ENCODE data around the gene ACTR5.

Gene ACTR5

DNA sequence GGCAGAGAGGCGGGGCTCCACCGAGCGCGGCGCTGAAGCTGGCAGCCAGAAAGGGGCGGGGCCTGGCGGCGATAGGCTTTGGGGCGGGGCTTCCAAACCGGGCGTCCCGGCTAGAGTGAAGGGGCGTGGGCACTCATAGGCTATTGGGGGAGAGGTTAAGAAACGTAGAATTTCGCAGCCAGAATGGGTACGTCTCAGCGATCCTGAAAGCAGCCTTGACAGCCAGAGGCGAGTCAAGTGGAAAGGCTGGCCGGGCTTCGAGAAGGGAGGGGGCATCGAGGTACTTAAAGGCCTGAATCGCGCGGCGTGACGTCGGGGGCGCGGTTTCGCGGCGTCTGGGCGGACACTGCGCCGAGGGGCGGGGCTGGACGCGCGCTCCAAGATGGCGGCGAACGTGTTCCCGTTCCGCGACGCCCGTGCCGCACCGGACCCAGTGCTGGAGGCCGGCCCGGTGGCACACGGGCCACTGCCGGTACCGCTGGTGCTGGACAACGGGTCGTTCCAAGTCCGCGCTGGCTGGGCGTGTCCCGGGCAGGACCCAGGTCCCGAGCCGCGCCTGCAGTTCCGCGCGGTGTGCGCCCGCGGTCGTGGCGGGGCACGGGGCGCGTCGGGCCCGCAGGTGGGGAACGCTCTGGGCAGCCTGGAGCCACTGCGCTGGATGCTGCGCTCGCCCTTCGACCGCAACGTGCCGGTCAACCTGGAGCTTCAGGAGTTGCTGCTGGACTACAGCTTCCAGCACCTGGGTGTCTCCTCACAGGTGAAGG is at the start of gene ACTR5:
TSS of gene ACTR5 (plus strand) at position 364 of the 764 bp plus-strand sequence. CDS start at position 383, 19 bp downstream.
- peak; percentile 88 for DNase-seq (ENCODE audit: low spot score)

GRCh38 chr20:38698541-38698940 is 49.7 kb upstream of the ACTR5 start:
- DNase-seq (ENCODE audit: low spot score) = no peak

GRCh38 chr20:38700141-38700540 is 48.1 kb upstream of the ACTR5 start:
- DNase-seq (ENCODE audit: low spot score) = no peak

DNA sequence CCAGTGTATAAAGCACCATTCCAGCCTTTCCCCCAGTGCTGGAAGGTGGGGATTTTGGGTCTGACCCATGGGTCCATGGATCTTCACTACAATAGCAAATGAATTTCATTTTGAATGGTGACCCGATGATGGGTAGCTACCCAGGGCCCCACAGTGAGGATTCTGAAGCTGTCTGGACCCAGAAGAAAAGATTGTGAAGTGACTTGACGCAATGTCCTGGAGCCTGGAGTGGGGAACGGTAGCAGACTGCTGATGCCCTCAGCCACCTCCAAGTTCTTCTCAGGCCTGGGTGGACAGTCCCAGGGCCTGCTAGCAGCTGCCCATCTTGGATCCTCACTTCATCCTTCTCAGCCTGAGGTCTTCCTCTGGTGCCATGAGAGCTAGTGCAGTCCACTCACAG is 47.3 kb upstream of the ACTR5 start:
- DNase-seq (ENCODE audit: low spot score) = no peak

- DNase-seq (ENCODE audit: low spot score) = no peak
These were observed 44.7 kb upstream of the ACTR5 start for GRCh38 chr20:38703526-38703925.

DNA sequence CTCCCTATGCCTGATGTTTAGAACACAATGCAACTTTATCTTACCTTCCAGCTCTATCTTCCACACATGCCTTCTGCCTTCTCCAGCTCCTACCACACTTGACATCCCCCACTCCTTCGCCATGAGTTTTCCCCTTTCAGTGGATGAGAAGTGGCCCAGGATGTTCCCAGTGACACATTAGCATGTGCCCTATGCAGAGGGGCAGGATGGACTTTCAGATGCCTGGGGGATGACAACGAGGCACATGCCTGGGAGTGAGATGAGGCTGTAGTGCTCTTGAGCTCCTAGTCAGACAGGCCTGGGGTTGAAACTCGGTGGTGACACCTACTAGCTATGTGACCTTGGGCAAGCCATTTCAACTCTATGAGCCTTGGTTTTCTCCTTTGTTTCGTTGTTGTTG is 44.1 kb upstream of the ACTR5 start:
- no peak for DNase-seq (ENCODE audit: low spot score)

GRCh38 chr20:38706509-38706908 is 41.8 kb upstream of the ACTR5 start:
- no peak for DNase-seq (ENCODE audit: low spot score)

- DNase-seq (ENCODE audit: low spot score) = no peak
These were observed 34.0 kb upstream of the ACTR5 start for GRCh38 chr20:38714308-38714707.

GRCh38 chr20:38715646-38716045 is 32.6 kb upstream of the ACTR5 start:
- no peak for DNase-seq (ENCODE audit: low spot score)

GRCh38 chr20:38722683-38723016 is 25.6 kb upstream of the ACTR5 start:
- no peak for DNase-seq (ENCODE audit: low spot score)

GRCh38 chr20:38723017-38723847 is 25.0 kb upstream of the ACTR5 start:
- no peak for DNase-seq (ENCODE audit: low spot score)

DNA sequence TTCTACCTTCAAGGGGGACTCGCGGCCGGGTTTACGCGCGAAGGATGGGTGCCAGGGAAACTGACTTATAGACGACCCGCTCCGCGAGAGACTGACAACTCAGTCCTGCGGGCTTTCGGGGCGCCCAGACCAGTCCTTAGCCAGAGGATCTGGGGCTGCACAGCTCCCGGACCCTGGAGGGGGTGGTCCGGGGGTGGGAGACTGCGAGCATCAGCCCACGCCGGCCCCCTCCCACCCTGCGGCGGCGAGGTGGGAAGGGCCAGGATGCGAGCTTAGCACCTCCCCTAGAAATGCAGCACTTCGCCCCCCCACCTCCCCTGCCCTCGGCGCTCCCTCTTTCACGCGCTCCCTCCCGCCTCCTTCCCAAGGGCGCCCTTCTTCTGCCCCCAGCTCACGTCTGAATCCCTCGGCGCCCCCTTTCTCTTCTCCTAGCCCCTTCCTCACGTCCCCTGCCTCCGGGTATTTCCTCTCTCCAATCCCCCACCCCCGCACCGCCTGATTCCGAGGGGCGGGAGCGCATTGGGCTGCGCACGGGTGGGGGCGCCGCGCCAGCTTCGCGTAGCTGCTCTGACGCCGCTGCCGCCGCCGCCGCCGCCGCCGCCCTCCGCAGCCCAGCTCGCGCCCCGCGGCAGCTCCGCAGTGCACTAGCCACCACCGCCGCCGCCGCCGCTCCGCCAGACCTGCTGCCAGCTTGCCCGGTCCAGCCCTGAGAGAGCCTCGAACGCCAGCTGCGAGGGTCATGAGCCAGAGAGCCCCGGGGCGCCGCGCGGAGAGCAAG is 24.2 kb upstream of the ACTR5 start, which contains the start of gene SLC32A1:
TSS of gene SLC32A1 (plus strand) at position 639 of the 778 bp plus-strand sequence. CDS start 239 bp downstream, outside the sequence.
- DNase-seq (ENCODE audit: low spot score) = no peak

GRCh38 chr20:38724626-38725147 is 23.6 kb upstream of the ACTR5 start:
- no peak for DNase-seq (ENCODE audit: low spot score)

DNA sequence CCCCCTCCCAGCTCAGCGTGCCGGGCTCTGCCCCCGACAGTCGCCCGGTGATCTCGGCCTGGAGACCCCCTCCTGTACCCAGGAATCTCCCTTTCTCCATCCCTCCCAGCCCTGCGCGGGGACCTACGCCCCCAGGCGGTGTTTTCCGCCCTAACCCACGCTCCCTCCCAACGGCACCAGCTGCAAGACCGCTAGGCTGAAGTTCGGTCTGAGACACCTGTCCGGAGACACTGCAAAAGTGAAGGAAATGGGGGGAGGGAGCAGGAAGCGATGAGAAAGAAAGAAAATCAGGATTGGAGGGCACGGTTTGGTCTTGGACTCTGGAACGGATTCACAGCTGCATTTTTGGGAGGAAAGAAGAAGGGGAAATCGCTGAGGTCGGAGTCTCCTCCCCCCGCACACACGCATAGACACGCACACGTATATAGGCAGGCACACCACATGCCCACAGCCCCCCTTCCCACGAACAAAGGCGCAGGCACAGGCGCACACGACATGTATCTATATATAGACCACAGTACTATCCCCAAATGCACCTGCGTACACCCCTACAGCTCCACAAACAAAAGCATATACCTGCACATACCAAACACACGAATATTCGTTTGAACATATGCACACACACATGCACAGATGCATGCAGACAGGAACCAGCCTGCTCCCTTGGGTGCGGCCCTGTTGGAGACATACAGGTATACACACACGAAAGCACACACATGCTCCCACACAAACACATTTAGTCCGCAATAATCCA is 22.9 kb upstream of the ACTR5 start:
- no peak for DNase-seq (ENCODE audit: low spot score)

DNA sequence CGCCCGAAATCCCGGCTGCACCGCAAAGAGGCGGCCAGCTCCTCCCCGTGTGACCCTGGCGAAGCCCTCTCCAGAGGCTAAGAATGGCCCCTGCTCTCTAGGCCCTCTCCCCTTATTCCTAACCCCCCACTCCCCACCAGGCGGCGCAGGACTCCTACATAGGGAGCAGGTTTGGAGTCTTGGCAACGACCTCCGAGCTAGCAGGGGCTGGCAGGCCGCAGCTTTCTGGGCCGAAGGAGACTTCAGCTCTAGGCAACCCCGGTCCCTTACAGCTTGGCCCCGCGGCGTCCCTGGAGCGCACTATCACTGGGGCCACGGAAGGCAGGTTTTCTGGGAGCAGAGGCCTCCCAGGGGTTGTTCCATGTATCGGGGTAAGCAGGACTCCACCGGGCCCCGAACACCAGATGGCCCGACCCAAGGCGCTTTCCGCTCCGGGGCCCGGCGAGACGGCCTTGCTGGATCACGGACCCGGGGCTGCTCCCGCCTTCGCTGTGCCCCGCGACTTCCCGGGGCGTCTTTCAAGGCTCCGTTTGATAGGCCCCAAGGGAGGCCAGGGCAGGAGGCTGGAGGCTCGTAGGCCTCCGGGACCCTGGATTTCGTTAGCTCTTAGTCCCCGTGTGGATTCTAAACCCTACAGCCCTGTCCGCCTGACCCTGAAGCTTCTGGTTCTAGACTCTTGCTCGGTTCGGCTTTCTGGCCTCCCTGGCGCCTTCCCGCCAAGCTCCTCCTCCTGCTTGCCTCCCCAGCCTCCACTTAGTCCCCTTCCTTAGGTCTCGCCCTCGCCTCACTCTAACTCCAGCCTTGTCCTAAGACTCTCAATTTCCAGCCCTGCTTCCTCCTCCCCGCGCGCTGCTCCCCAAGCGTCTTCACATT is 22.1 kb upstream of the ACTR5 start:
- DNase-seq (ENCODE audit: low spot score) = peak; percentile 89

DNA sequence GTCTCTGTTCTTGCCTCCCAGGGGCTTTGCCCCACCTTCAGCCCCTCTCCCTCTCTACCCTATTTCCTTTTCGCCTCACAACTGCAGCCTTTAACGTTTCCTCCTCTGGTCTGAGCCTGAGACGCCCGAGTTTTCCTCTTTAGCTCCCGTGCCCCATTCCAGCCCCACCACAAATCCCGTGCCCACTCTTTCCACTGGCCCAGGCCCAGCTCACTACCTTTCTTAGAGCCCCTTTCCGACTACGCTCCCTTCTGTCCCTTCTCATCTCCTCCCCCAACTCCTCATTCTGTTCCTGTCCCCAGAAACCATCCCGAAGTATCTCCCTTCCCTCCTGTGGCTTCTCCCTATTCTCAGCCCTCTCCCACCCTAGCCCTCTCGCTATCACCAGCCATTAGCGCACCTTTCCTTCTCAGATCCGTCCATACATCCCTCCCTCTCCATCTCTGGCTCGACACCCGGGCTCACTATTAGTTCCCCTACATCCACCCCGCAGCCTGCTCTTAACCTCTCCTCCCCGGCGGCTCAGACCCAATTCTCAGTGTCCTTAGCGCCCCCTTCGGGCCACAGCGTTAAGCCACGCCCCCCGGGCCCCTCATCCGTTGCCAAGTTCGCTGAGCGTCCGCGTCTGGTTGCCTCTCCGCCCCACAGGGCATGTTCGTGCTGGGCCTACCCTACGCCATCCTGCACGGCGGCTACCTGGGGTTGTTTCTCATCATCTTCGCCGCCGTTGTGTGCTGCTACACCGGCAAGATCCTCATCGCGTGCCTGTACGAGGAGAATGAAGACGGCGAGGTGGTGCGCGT is 21.3 kb upstream of the ACTR5 start:
- DNase-seq (ENCODE audit: low spot score) = peak; percentile 57

GRCh38 chr20:38727607-38728190 is 20.6 kb upstream of the ACTR5 start:
- no peak for DNase-seq (ENCODE audit: low spot score)

DNA sequence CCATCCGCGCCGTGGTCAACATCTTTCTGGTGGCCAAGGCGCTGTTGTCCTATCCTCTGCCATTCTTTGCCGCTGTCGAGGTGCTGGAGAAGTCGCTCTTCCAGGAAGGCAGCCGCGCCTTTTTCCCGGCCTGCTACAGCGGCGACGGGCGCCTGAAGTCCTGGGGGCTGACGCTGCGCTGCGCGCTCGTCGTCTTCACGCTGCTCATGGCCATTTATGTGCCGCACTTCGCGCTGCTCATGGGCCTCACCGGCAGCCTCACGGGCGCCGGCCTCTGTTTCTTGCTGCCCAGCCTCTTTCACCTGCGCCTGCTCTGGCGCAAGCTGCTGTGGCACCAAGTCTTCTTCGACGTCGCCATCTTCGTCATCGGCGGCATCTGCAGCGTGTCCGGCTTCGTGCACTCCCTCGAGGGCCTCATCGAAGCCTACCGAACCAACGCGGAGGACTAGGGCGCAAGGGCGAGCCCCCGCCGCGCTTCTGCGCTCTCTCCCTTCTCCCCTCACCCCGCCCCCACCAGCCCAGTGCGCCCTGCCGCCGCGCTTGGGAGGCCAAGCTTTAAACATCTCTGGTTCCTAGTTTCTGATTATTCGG is 20.0 kb upstream of the ACTR5 start:
- no peak for DNase-seq (ENCODE audit: low spot score)
